H9 (cell line): ENCODE results near the gene GRIK4. TPM values are rescaled to one million over a fixed set of nuclear protein-coding genes. Genes with fewer than 3 reads are reported as not detected.

Experiments used
- DNase-seq: peaks from one replicate; pipeline ENCODE4 v3.0.0-alpha.2; 2017
- H2AFZ ChIP-seq: one replicate; pipeline ENCODE4 v1.6.1; 2013; ENCODE audit warnings: mild to moderate bottlenecking, low read length, control low read depth, moderate library complexity
- H2AK5ac ChIP-seq: 2 replicates; pipeline ENCODE4 v1.6.1; 2013; ENCODE audit warnings: low read length, control low read depth, mixed read lengths; ENCODE audit not compliant: insufficient read length
- H2BK120ac ChIP-seq: one replicate; pipeline ENCODE4 v1.6.1; 2013; ENCODE audit warnings: low read depth, mild to moderate bottlenecking, low read length, control low read depth, inconsistent platforms; ENCODE audit not compliant: poor library complexity, severe bottlenecking
- H2BK12ac ChIP-seq: 2 replicates; pipeline ENCODE4 v1.6.1; 2013; ENCODE audit warnings: low read length, control low read depth, mixed read lengths, low read depth; ENCODE audit not compliant: insufficient read length
- H2BK15ac ChIP-seq: 2 replicates; pipeline ENCODE4 v1.6.1; 2013; ENCODE audit warnings: low read depth, low read length, control low read depth
- H2BK20ac ChIP-seq: one replicate; pipeline ENCODE4 v1.6.1; 2013; ENCODE audit warnings: low read depth, mild to moderate bottlenecking, low read length, control low read depth, inconsistent platforms; ENCODE audit not compliant: poor library complexity, severe bottlenecking
- H2BK5ac ChIP-seq: 2 replicates; pipeline ENCODE4 v1.6.1; 2013; ENCODE audit warnings: low read length, control low read depth, mixed read lengths; ENCODE audit not compliant: insufficient read length
- H3K14ac ChIP-seq: 2 replicates; pipeline ENCODE4 v1.6.1; 2013; ENCODE audit warnings: low read length, control low read depth; ENCODE audit not compliant: insufficient read depth
- H3K18ac ChIP-seq: 2 replicates; pipeline ENCODE4 v1.6.1; 2013; ENCODE audit warnings: low read depth, mild to moderate bottlenecking, mixed read lengths, low read length, control low read depth; ENCODE audit not compliant: insufficient read length
- H3K23ac ChIP-seq: 2 replicates; pipeline ENCODE4 v1.6.1; 2013; ENCODE audit warnings: low read length, control low read depth, mixed read lengths, low read depth; ENCODE audit not compliant: insufficient read length
- H3K23me2 ChIP-seq: 2 replicates; pipeline ENCODE4 v1.6.1; 2013; ENCODE audit warnings: low read depth, mild to moderate bottlenecking, mixed read lengths, low read length, control low read depth; ENCODE audit not compliant: insufficient read length, poor library complexity, severe bottlenecking
- H3K27ac ChIP-seq: 2 replicates; pipeline ENCODE4 v1.5.1; 2013; ENCODE audit warnings: low read length, control low read depth, mixed read lengths, low read depth; ENCODE audit not compliant: insufficient read length
- H3K27me3 ChIP-seq: 2 replicates; pipeline ENCODE4 v1.6.1; 2013; ENCODE audit warnings: low read length, control low read depth, inconsistent platforms; ENCODE audit not compliant: insufficient read depth
- H3K4ac ChIP-seq: 2 replicates; pipeline ENCODE4 v1.6.1; 2013; ENCODE audit warnings: low read depth, mild to moderate bottlenecking, control low read depth, inconsistent platforms, low read length, moderate library complexity
- H3K4me1 ChIP-seq: 2 replicates; pipeline ENCODE4 v1.6.1; 2013; ENCODE audit warnings: low read length, control low read depth, inconsistent platforms; ENCODE audit not compliant: insufficient read depth
- H3K4me2 ChIP-seq: 2 replicates; pipeline ENCODE4 v1.6.1; 2013; ENCODE audit warnings: low read length, control low read depth, mixed read lengths; ENCODE audit not compliant: insufficient read length, insufficient read depth
- H3K56ac ChIP-seq: 2 replicates; pipeline ENCODE4 v1.6.1; 2013; ENCODE audit warnings: low read depth, mild to moderate bottlenecking, mixed read lengths, low read length, control low read depth; ENCODE audit not compliant: insufficient read length
- H3K79me1 ChIP-seq: 2 replicates; pipeline ENCODE4 v1.6.1; 2013; ENCODE audit warnings: low read depth, mild to moderate bottlenecking, moderate library complexity, low read length, control low read depth, inconsistent platforms; ENCODE audit not compliant: insufficient read depth, poor library complexity, severe bottlenecking
- H3K79me2 ChIP-seq: 2 replicates; pipeline ENCODE4 v1.6.1; 2013; ENCODE audit warnings: low read length, control low read depth, inconsistent platforms; ENCODE audit not compliant: insufficient read depth
- H3K9ac ChIP-seq: 2 replicates; pipeline ENCODE4 v1.6.1; 2013; ENCODE audit warnings: low read length, control low read depth, mixed read lengths; ENCODE audit not compliant: insufficient read length; ENCODE audit errors: extremely low read depth
- H3K9me3 ChIP-seq: one replicate; pipeline ENCODE4 v1.6.1; 2013; ENCODE audit warnings: low read depth, low read length, inconsistent platforms; ENCODE audit not compliant: control insufficient read depth
- H3T11ph ChIP-seq: one replicate; pipeline ENCODE4 v1.6.1; 2013; ENCODE audit warnings: mild to moderate bottlenecking, low read length, control low read depth, inconsistent platforms
- H4K20me1 ChIP-seq: one replicate; pipeline ENCODE4 v1.6.1; 2013; ENCODE audit not compliant: control insufficient read depth, insufficient read length, insufficient read depth
- H4K5ac ChIP-seq: 2 replicates; pipeline ENCODE4 v1.6.1; 2013; ENCODE audit warnings: low read depth, mild to moderate bottlenecking, mixed read lengths, low read length, control low read depth; ENCODE audit not compliant: insufficient read length
- H4K8ac ChIP-seq: replicated peaks from 2 replicates; pipeline ENCODE4 v1.6.1; 2013; ENCODE audit warnings: low read length, control low read depth, mixed read lengths, low read depth; ENCODE audit not compliant: insufficient read length
- H4K91ac ChIP-seq: 2 replicates; pipeline ENCODE4 v1.6.1; 2013; ENCODE audit warnings: low read depth, mild to moderate bottlenecking, moderate library complexity, mixed read lengths, low read length, control low read depth; ENCODE audit not compliant: insufficient read length
- H3K27ac Mint-ChIP-seq, 3 experiments: 2 replicates in 2 of 3; 3 replicates in 1 of 3; pipeline ENCODE4 v1.8.0; 2020 to 2021; ENCODE audit warnings: mixed read lengths in 3 of 3, mild to moderate bottlenecking in 1 of 3, moderate library complexity in 1 of 3
- H3K27me3 Mint-ChIP-seq: 2 replicates; pipeline ENCODE4 v1.8.0; 2021; ENCODE audit warnings: low read depth, mild to moderate bottlenecking, moderate library complexity, mixed read lengths
- H3K36me3 Mint-ChIP-seq, 3 experiments: 2 replicates in 2 of 3; 3 replicates in 1 of 3; pipeline ENCODE4 v1.8.0; 2020 to 2021; ENCODE audit warnings: low read depth in 3 of 3, mixed read lengths in 3 of 3; ENCODE audit not compliant: insufficient read depth in 1 of 3
- H3K4me1 Mint-ChIP-seq, 2 experiments: 2 replicates each; pipeline ENCODE4 v1.8.0; 2020; ENCODE audit warnings: mixed read lengths in 2 of 2
- H3K4me3 Mint-ChIP-seq, 2 experiments: 2 replicates in 1 of 2; 3 replicates in 1 of 2; pipeline ENCODE4 v1.8.0; 2020 to 2021; ENCODE audit warnings: mild to moderate bottlenecking in 2 of 2, mixed read lengths in 2 of 2, moderate library complexity in 1 of 2
- H3K9me3 Mint-ChIP-seq, 2 experiments: 2 replicates in 1 of 2; 3 replicates in 1 of 2; pipeline ENCODE4 v1.8.0; 2020; ENCODE audit warnings: mild to moderate bottlenecking in 2 of 2, mixed read lengths in 2 of 2, moderate library complexity in 1 of 2
- WGBS: extraction: QIAGEN DNeasy Blood & Tissue Kit; methylation state at CpG from one replicate; pipeline ENCODE4 v1.1.7; 2013; ENCODE audit warnings: missing lambda C conversion rate, low lambda C conversion rate, mixed read lengths; ENCODE audit not compliant: insufficient read length; ENCODE audit errors: extremely low coverage; 5-methylcytosine and 5-hydroxymethylcytosine counted together
- total RNA-seq: library from RNA; stranded (reverse); gene quantifications from 2 replicates; pipeline ENCODE4 v1.2.1, GENCODE V29; 2021
- TF ChIP-seq, protein P1 (sequence below): fragments of 200-600 bp; sonication (generic); conservative IDR thresholded peaks from 3 replicates; pipeline ENCODE4 v1.8.0; 2021; ENCODE audit warnings: antibody characterized with exemption, mild to moderate bottlenecking

Gene GRIK4
- total RNA-seq, 1 experiment from 2014 or later, result 2.3 TPM

DNA sequence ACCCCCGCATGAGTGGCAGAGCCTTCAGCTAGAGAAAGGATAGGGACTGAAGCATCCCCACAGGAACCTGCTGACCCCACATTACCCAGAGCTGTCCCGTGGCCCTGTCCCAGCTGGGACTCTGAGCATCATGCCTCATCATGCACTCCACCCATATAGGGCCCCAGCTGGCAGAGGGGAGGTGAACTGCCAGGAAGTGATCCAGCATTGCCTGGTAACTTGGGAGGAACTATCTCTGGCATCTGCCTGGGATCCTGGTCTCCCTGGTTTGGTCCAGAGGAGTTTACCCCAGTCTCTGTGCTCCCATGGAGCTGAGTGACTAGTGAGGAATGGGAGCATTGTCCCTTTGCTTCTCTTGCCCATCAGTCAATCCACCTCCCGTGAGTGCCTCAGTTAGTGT is 228.8 kb downstream of the GRIK4 start:
- peaks cover 3 to 5% of the 10 kb centered on the region in 2 experiments for H3K4me1 Mint-ChIP-seq
- TF ChIP-seq, protein P1, sequence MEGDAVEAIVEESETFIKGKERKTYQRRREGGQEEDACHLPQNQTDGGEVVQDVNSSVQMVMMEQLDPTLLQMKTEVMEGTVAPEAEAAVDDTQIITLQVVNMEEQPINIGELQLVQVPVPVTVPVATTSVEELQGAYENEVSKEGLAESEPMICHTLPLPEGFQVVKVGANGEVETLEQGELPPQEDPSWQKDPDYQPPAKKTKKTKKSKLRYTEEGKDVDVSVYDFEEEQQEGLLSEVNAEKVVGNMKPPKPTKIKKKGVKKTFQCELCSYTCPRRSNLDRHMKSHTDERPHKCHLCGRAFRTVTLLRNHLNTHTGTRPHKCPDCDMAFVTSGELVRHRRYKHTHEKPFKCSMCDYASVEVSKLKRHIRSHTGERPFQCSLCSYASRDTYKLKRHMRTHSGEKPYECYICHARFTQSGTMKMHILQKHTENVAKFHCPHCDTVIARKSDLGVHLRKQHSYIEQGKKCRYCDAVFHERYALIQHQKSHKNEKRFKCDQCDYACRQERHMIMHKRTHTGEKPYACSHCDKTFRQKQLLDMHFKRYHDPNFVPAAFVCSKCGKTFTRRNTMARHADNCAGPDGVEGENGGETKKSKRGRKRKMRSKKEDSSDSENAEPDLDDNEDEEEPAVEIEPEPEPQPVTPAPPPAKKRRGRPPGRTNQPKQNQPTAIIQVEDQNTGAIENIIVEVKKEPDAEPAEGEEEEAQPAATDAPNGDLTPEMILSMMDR, result no peak
- H2AK5ac ChIP-seq, result no peak overlapping the region
- no peak overlapping the region for H3K56ac ChIP-seq
- H3K27me3 Mint-ChIP-seq, result peaks cover 4% of the 10 kb centered on the region; the same call in 1 of the 2 replicates
- no peak overlapping the region for H2BK12ac ChIP-seq
- 0 out of 2 replicates have a peak, but pooled peaks cover 2% of the 10 kb centered on the region for H3K4me1 ChIP-seq
- H2BK5ac ChIP-seq, result no peak overlapping the region
- no peaks in the 10 kb centered on the region for H3K9me3 Mint-ChIP-seq
- no peak overlapping the region for H3K14ac ChIP-seq
- H3K36me3 Mint-ChIP-seq, result no peaks in the 10 kb centered on the region
- no peak overlapping the region for H3K27ac ChIP-seq
- no peaks in the 10 kb centered on the region for H4K20me1 ChIP-seq
- no peak overlapping the region for H2AFZ ChIP-seq
- H3K4me2 ChIP-seq, result no peak overlapping the region
- H4K5ac ChIP-seq, result no peak overlapping the region
- H3K27me3 ChIP-seq, result no peaks in the 10 kb centered on the region
- H4K91ac ChIP-seq, result no peak overlapping the region
- no peaks in the 10 kb centered on the region for H3K23me2 ChIP-seq
- H3K4ac ChIP-seq, result no peak overlapping the region
- no peak overlapping the region for H2BK20ac ChIP-seq
- no peak overlapping the region for H4K8ac ChIP-seq
- H3K79me1 ChIP-seq, result no peaks in the 10 kb centered on the region
- H3K4me3 Mint-ChIP-seq, result no peak overlapping the region
- no peak overlapping the region for H3K18ac ChIP-seq
- no peaks in the 10 kb centered on the region for H3K9me3 ChIP-seq
- H3T11ph ChIP-seq, result no peak overlapping the region
- no peak overlapping the region for H2BK15ac ChIP-seq
- H3K79me2 ChIP-seq, result no peaks in the 10 kb centered on the region
- H3K9ac ChIP-seq, result no peak overlapping the region
- H3K27ac Mint-ChIP-seq, result no peak overlapping the region; a peak in 1 of 7 replicates
- no peak overlapping the region for H2BK120ac ChIP-seq
- DNase-seq, result no peak
- no CpG with 5 or more reads among the region's 3 CpGs for WGBS
- no peak overlapping the region for H3K23ac ChIP-seq
